Cardiac ventricle fibroblast (primary cell): ENCODE measurements around the gene GAL3ST1. TPM values are rescaled to one million over a fixed set of nuclear protein-coding genes. Genes with fewer than 3 reads are reported as not detected.

Experiments
- total RNA-seq: library from RNA; depleted of rRNA; stranded (reverse); fragments of >200 nt; gene quantifications from 2 replicates; pipeline ENCODE4 v1.2.3, GENCODE V29; 2015

Gene GAL3ST1
- total RNA-seq: 0.49 and 0.56 TPM in 2 replicates

GRCh38 chr22:30574095-30574981 is at the start of gene GAL3ST1:
GAL3ST1 (minus strand) TSS chr22:30574665; CDS start chr22:30557392, 17,273 bp downstream.

GRCh38 chr22:30606455-30607299 is 32.2 kb upstream of the GAL3ST1 start, which contains the start of gene TCN2:
TCN2 (plus strand) TSS chr22:30607174; CDS start chr22:30607332, 158 bp downstream.

GRCh38 chr22:30591588-30592359 is 17.3 kb upstream of the GAL3ST1 start, which contains the start of gene PES1:
PES1 (minus strand) TSS chr22:30591910; CDS start chr22:30591833, 77 bp downstream.

GRCh38 chr22:30546616-30547015 is 27.8 kb downstream of the GAL3ST1 start, which contains the start of gene SEC14L6:
SEC14L6 (minus strand) TSS chr22:30546741; CDS start chr22:30546682, 59 bp downstream.

Other genes with a start within 250 kb of the GAL3ST1 start
- 16.5 and 16.6 TPM in 2 replicates for gene TBC1D10A, start 247.7 kb downstream of the GAL3ST1 start, total RNA-seq
- 47.0 and 70.0 TPM in 2 replicates for gene SF3A1, start 217.8 kb downstream of the GAL3ST1 start, total RNA-seq
- gene CCDC157, start 217.7 kb downstream of the GAL3ST1 start, total RNA-seq: 0.73 and 1.5 TPM in 2 replicates
- gene RNF215, start 187.3 kb downstream of the GAL3ST1 start, total RNA-seq: 13.3 and 19.8 TPM in 2 replicates
- 11.5 and 30.1 TPM in 2 replicates for gene SEC14L2, start 177.6 kb downstream of the GAL3ST1 start, total RNA-seq
- gene MTFP1, start 148.9 kb downstream of the GAL3ST1 start, total RNA-seq: 6.4 and 14.3 TPM in 2 replicates
- not detected in 2 replicates for gene SEC14L3, start 102.6 kb downstream of the GAL3ST1 start, total RNA-seq
- 0.15 TPM in 1 of 2 replicates, not detected in the other for gene SEC14L4, start 69.0 kb downstream of the GAL3ST1 start, total RNA-seq
- 0.25 TPM in 1 of 2 replicates, not detected in the other for gene SEC14L6, start 27.9 kb downstream of the GAL3ST1 start, total RNA-seq
- 54.9 and 56.1 TPM in 2 replicates for gene PES1, start 17.2 kb upstream of the GAL3ST1 start, total RNA-seq
- gene TCN2, start 32.5 kb upstream of the GAL3ST1 start, total RNA-seq: 9.3 and 9.6 TPM in 2 replicates
- 6.1 and 6.6 TPM in 2 replicates for gene SLC35E4, start 61.1 kb upstream of the GAL3ST1 start, total RNA-seq
- 4.2 and 5.4 TPM in 2 replicates for gene DUSP18, start 93.2 kb upstream of the GAL3ST1 start, total RNA-seq
- gene OSBP2, start 120.2 kb upstream of the GAL3ST1 start, total RNA-seq: 0.44 and 0.81 TPM in 2 replicates